Ovary (tissue), 9 donors: ENCODE results near the gene CAPN15. TPM values are rescaled to one million over a fixed set of nuclear protein-coding genes. Genes with fewer than 3 reads are reported as not detected.
A peak's percentile ranks its signal among the peaks of the same experiment; 100 is the strongest.

ENCODE experiments used
- DNase-seq, 5 donors: peaks; one replicate each; pipeline ENCODE4 v3.0.0-alpha.2; 2019 to 2020
- H3K27ac ChIP-seq, 2 donors: fragments of 200-600 bp; one replicate each; pipeline versions ENCODE4 v1.5.1 to v1.8.0; 2019 to 2022
- H3K27me3 ChIP-seq: fragments of 200-600 bp; one replicate; pipeline ENCODE4 v1.8.0; 2022
- H3K36me3 ChIP-seq: fragments of 200-600 bp; sonication (generic); one replicate; pipeline ENCODE4 v1.5.1; 2019
- H3K4me1 ChIP-seq: one replicate; pipeline ENCODE4 v1.8.1; 2013; ENCODE audit warnings: mild to moderate bottlenecking, moderate library complexity; ENCODE audit not compliant: insufficient read depth
- H3K4me3 ChIP-seq: fragments of 200-600 bp; sonication (generic); one replicate; pipeline ENCODE4 v1.5.1; 2017
- H3K9me3 ChIP-seq, 2 donors: fragments of 200-600 bp in 1 of 2; sonication (generic) in 1 of 2; one replicate each; pipeline versions ENCODE4 v1.5.1 to v1.8.1; 2013 to 2019; ENCODE audit warnings: mild to moderate bottlenecking in 1 of 2, moderate library complexity in 1 of 2
- EP300 ChIP-seq: sonication (generic); formaldehyde crosslinking; IDR thresholded peaks from one replicate; pipeline ENCODE4 v1.6.1; 2017; ENCODE audit warnings: antibody characterized with exemption
- POLR2A ChIP-seq: fragments of 450-650 bp; IDR thresholded peaks from one replicate; pipeline ENCODE4 v1.6.1; 2017; ENCODE audit warnings: antibody characterized with exemption, mild to moderate bottlenecking, moderate library complexity
- WGBS, 3 donors: extraction: QIAGEN DNeasy Blood & Tissue Kit in 1 of 3; methylation state at CpG; one replicate each; pipeline versions ENCODE4 v1.1.5 to v1.1.7; 2013 to 2017; 5-methylcytosine and 5-hydroxymethylcytosine counted together
- intact Hi-C, 4 donors: fragments of 100-400 bp; cut with DNase I; formaldehyde crosslinking; loops; one replicate each; pipeline versions ENCODE4 v1.11.0 to v1.15.1; 2022 to 2023
- polyA plus RNA-seq, 2 donors: library from polyadenylated mRNA; stranded (reverse); fragments of 200-250 nt in 1 of 2; fragments of 350-450 nt in 1 of 2; fragmentation: Illumina TruSeq in 1 of 2; extraction: RNeasy Lipid Tissue Mini Kit (QIAGEN cat#74804) in 1 of 2; gene quantifications; one replicate each; pipeline ENCODE4 v1.2.3, GENCODE V29; 2013 to 2014
- total RNA-seq, 7 donors: library from RNA; depleted of rRNA in 2 of 7; stranded (reverse); fragments of >200 nt in 2 of 7; fragmentation: NEBNext Ultra II Directional in 3 of 7; extraction: Animal tissue kit (Norgen Biotek cat#: 25700) in 3 of 7; gene quantifications; one replicate each; pipeline versions ENCODE4 v1.1.0 to v1.2.4, GENCODE V29; 2016 to 2023
- TF ChIP-seq, protein P1 (sequence below), 3 donors: fragments of 450-650 bp in 2 of 3; fragments of 200-600 bp in 1 of 3; IDR thresholded peaks; one replicate each; pipeline versions ENCODE4 v1.5.1 to v1.8.0; 2016 to 2022; ENCODE audit warnings: antibody characterized with exemption in 3 of 3, mild to moderate bottlenecking in 1 of 3
- donor health status: DM: no; HTN: no; CAD: no; lungs with moderate emphysema.
- donor health status: DM: no; HTN: no; CAD: no.
- donor health status: Bipolar disorder and iron deficiency.
- donor health status: DM: yes; HTN: yes; CAD: no.
- donor health status: DM: no; HTN: no; CAD: no.
- donor health status: DM: yes; HTN: yes; CAD: no.

Gene CAPN15
- total and polyA plus RNA-seq, 9 donors = 1.6 to 38.9 (median 25.0) TPM

DNA sequence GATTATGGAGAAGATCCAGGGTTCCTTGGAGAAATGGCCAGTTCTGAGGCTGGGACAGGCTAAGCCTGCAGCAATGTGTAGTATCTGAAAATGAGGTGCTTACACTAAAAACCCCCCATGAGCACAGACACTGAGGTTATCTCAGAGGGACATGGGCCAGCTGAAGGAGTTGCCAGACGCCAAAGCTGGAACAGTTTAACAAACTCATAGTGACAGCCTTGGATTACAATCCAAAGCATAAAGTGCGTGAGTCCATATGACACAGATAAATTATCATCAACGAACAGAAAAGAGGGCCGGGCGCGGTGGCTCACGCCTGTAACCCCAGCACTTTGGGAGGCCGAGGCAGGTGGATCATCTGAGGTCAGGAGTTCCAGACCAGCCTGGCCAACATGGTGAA lies 11.2 kb upstream of the CAPN15 start:
- Histone ChIP-seq H3K9me3 (no peaks in the 10 kb centered on the region), H3K27ac (no peak overlapping the region), H3K27me3 (no peaks in the 10 kb centered on the region), H3K4me3 (no peak overlapping the region), H3K36me3 (no peaks in the 10 kb centered on the region), H3K4me1 (peaks cover 9% of the 10 kb centered on the region)
- no peak for DNase-seq
- WGBS, 3 donors = 93 to 95% (median 94%) methylated on average over 8 of the region's 8 CpGs
- TF ChIP-seq, protein P1, sequence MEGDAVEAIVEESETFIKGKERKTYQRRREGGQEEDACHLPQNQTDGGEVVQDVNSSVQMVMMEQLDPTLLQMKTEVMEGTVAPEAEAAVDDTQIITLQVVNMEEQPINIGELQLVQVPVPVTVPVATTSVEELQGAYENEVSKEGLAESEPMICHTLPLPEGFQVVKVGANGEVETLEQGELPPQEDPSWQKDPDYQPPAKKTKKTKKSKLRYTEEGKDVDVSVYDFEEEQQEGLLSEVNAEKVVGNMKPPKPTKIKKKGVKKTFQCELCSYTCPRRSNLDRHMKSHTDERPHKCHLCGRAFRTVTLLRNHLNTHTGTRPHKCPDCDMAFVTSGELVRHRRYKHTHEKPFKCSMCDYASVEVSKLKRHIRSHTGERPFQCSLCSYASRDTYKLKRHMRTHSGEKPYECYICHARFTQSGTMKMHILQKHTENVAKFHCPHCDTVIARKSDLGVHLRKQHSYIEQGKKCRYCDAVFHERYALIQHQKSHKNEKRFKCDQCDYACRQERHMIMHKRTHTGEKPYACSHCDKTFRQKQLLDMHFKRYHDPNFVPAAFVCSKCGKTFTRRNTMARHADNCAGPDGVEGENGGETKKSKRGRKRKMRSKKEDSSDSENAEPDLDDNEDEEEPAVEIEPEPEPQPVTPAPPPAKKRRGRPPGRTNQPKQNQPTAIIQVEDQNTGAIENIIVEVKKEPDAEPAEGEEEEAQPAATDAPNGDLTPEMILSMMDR (IDR thresholded peaks at IDR 0.05) = no peak
- TF ChIP-seq EP300 (no peak), POLR2A (no peak)
- intact Hi-C loops = no loop called here

DNA sequence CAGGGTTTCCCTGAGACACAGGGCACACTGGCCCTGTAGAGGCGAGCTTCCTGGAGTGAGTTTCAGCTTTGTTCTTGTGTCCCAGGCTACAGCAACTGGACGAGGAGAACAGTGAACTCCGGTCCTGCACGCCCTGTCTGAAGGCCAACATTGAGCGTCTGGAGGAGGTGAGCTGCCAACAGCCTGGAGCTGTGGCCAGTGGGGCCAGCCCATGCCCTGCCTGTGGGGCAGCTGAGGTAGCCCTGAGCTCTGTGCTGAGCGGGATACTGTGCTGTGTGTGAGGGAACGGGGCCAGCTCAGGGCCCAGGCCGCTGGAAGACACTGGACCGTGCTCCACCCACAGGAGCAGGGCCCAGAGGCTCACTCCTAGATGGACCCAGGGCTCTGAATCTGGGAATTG lies 8.7 kb upstream of the CAPN15 start:
- Histone ChIP-seq H3K9me3 (no peaks in the 10 kb centered on the region), H3K4me1 (peaks cover 8% of the 10 kb centered on the region), H3K27ac (no peak overlapping the region), H3K27me3 (no peaks in the 10 kb centered on the region), H3K36me3 (no peaks in the 10 kb centered on the region), H3K4me3 (no peak overlapping the region)
- WGBS, 3 donors = 89 to 93% (median 92%) methylated on average over 9 of the region's 9 CpGs
- intact Hi-C loops = no loop called here
- no peak for TF ChIP-seq POLR2A
- TF ChIP-seq, protein P1 (IDR thresholded peaks at IDR 0.05) = no peak
- TF ChIP-seq EP300 = no peak
- DNase-seq = no peak

DNA sequence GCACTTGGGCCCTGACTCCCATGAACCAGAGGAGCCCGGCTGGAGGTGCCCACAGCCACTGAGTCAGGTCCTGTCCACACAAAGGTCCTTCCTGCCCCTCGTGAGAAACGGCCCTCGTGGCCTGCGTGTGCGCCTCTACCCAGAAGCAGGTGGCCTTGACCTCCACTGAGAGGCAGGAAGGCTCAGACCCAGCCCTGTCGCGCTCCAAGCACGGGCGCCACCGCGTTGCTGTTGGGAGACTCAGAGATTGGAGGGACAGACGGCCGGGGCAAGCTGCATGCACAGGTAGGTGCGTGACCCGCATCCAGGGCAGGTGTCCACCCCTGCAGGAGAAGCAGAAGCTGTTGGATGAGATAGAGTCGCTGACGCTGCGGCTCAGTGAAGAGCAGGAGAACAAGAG lies 8.1 kb upstream of the CAPN15 start:
- 89 to 94% (median 90%) methylated on average over 19 of the region's 19 CpGs for WGBS, 3 donors
- DNase-seq = peak in 1 of 5 donors; percentile 44
- intact Hi-C loops = no loop called here
- no peaks in the 10 kb centered on the region for H3K36me3 ChIP-seq
- no peak for TF ChIP-seq POLR2A
- TF ChIP-seq EP300 = no peak
- TF ChIP-seq, protein P1 (IDR thresholded peaks at IDR 0.05) = no peak
- H3K27ac ChIP-seq = no peak overlapping the region
- no peaks in the 10 kb centered on the region for H3K27me3 ChIP-seq
- no peaks in the 10 kb centered on the region for H3K9me3 ChIP-seq
- peaks cover 4% of the 10 kb centered on the region for H3K4me1 ChIP-seq
- no peak overlapping the region for H3K4me3 ChIP-seq

DNA sequence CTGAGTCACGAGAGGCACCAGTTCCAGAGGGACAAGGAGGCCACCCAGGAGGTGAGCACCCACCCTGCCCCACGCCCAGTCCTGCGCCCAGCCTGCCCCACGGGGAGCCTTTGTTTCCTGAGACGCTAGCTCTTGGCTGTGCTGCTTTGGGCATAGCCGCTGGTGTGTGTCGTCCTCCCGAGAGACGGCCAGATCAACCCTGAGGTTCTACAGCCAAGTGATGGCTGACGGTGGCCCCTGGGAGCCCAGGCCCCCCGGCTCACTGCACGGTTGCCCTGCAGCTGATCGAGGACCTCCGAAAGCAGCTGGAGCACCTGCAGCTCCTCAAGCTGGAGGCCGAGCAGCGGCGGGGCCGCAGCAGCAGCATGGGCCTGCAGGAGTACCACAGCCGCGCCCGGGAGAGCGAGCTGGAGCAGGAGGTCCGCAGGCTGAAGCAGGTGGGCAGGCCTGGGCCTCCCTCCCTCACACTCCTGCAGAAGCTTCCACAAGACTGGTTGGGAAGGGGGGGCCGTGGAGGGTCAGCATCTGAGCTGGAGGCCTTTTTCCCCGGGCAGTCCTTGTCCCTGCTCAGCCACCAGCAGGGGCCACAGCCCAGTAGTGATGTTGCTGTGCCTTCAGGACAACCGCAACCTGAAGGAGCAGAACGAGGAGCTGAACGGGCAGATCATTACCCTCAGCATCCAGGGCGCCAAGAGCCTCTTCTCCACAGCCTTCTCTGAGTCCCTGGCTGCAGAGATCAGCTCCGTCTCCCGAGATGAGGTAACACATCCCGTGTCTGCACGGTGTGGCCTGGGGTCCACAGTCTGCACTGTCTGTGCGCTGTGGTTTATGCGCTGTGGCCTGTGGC lies 7.4 kb upstream of the CAPN15 start:
- 92 to 96% (median 93%) methylated on average over 32 to 35 of the region's 35 CpGs for WGBS, 3 donors
- intact Hi-C loops = loop anchor here in 1 of 4 donors (10.0 kb wide), 1 partner anchor 1165 kb away; no protein-coding TSS in a partner anchor
- DNase-seq = no peak

More for the DNA sequence above, 7.4 kb upstream of the CAPN15 start:
- H3K36me3 ChIP-seq = no peaks in the 10 kb centered on the region
- H3K27ac ChIP-seq = no peak overlapping the region
- H3K4me3 ChIP-seq = no peak overlapping the region
- TF ChIP-seq, protein P1 (IDR thresholded peaks at IDR 0.05) = no peak
- TF ChIP-seq EP300 = no peak
- no peak for TF ChIP-seq POLR2A
- H3K4me1 ChIP-seq = peaks cover 4% of the 10 kb centered on the region
- no peaks in the 10 kb centered on the region for H3K27me3 ChIP-seq
- H3K9me3 ChIP-seq = no peaks in the 10 kb centered on the region
